Uterus (tissue), 2 donors: ENCODE measurements around the gene MST1R.

Experiments
- CTCF ChIP-seq, 4 experiments: fragments of 200-600 bp in 2 of 4; fragments of 450-650 bp in 2 of 4; sonication (generic) in 2 of 4; IDR thresholded peaks; one replicate each; pipeline ENCODE4 v1.5.1; 2016 to 2019; ENCODE audit warnings: antibody characterized with exemption in 4 of 4, mild to moderate bottlenecking in 2 of 4, moderate library complexity in 1 of 4
- POLR2A ChIP-seq, 2 donors: fragments of 450-650 bp; IDR thresholded peaks; one replicate each; pipeline ENCODE4 v1.6.1; 2016; ENCODE audit warnings: antibody characterized with exemption in 2 of 2, mild to moderate bottlenecking in 1 of 2, moderate library complexity in 1 of 2

- TF ChIP-seq POLR2A (IDR thresholded peaks at IDR 0.05) (no peak), CTCF (IDR thresholded peaks at IDR 0.05) (no peak)
Measured at GRCh38 chr3:49877716-49878115, 26.0 kb downstream of the MST1R start.
